KBM-7 (cell line): ENCODE measurements around the gene RAB40C.
"Not testable (repeated sequence)": the region's sequence is repeated elsewhere in the genome, so short reads cannot be mapped to it uniquely, and the experiment has no call there.

Experiments
- DNase-seq: peaks from one replicate; pipeline ENCODE4 v3.0.0-alpha.2; 2015
- in situ Hi-C: fragments of 300-500 bp; cut with MboI; formaldehyde crosslinking; loops from 2 replicates; pipeline ENCODE4 v1.14.3; 2020; ENCODE audit warnings: low sequenced_read_pairs, low pct_unique_long_range_greater_than_20kb, mixed read lengths

The RAB40C gene

GRCh38 chr16:585351-585750 lies 4.5 kb upstream of the RAB40C start:
- in situ Hi-C loops, result no loop called here
- no peak for DNase-seq

- in situ Hi-C loops, result no loop called here
- no peak for DNase-seq
Observed at GRCh38 chr16:586047-586644, 3.7 kb upstream of the RAB40C start.

- in situ Hi-C loops, result no loop called here
- no peak for DNase-seq
Observed at GRCh38 chr16:586645-587590, 2.9 kb upstream of the RAB40C start.

- in situ Hi-C loops, result no loop called here
- DNase-seq, result no peak
Observed at GRCh38 chr16:588639-588888, 1.3 kb upstream of the RAB40C start.

- DNase-seq, result peak; percentile 96
- in situ Hi-C loops, result no loop called here
Observed at GRCh38 chr16:588889-589657, 793 bp upstream of the RAB40C start.

GRCh38 chr16:590188-590814 lies 435 bp downstream of the RAB40C start:
- in situ Hi-C loops, result no loop called here
- DNase-seq, result peak; percentile 19

GRCh38 chr16:590815-591200 lies 942 bp downstream of the RAB40C start:
- in situ Hi-C loops, result no loop called here

GRCh38 chr16:591231-591630 lies 1.4 kb downstream of the RAB40C start:
- in situ Hi-C loops, result no loop called here
- no peak for DNase-seq

More at GRCh38 chr16:590815-591200, 942 bp downstream of the RAB40C start:
- no peak for DNase-seq

GRCh38 chr16:591892-592517 lies 2.1 kb downstream of the RAB40C start:
- no peak for DNase-seq
- in situ Hi-C loops, result no loop called here

GRCh38 chr16:592518-593306 lies 2.8 kb downstream of the RAB40C start:
- in situ Hi-C loops, result no loop called here
- DNase-seq, result peak; percentile 78

GRCh38 chr16:593406-593805 lies 3.5 kb downstream of the RAB40C start:
- DNase-seq, result no peak
- in situ Hi-C loops, result no loop called here

GRCh38 chr16:593807-594206 lies 3.9 kb downstream of the RAB40C start:
- DNase-seq, result no peak
- in situ Hi-C loops, result no loop called here

GRCh38 chr16:595094-595528 lies 5.2 kb downstream of the RAB40C start:
- in situ Hi-C loops, result no loop called here
- no peak for DNase-seq

- DNase-seq, result no peak
- in situ Hi-C loops, result no loop called here
Observed at GRCh38 chr16:595942-596735, 6.3 kb downstream of the RAB40C start.

- DNase-seq, result no peak
- in situ Hi-C loops, result no loop called here
Observed at GRCh38 chr16:596736-597060, 6.8 kb downstream of the RAB40C start.

GRCh38 chr16:597655-598054 lies 7.8 kb downstream of the RAB40C start:
- in situ Hi-C loops, DNase-seq: not testable (repeated sequence)

GRCh38 chr16:598823-599739 lies 9.2 kb downstream of the RAB40C start:
- no peak for DNase-seq
- in situ Hi-C loops, result no loop called here
